GM18951 (cell line): ENCODE data around the gene OLR1.

Experiments used
- POLR2A ChIP-seq: IDR thresholded peaks from 4 replicates; pipeline ENCODE4 v1.6.1; 2011; ENCODE audit warnings: mild to moderate bottlenecking; ENCODE audit not compliant: insufficient read length, insufficient read depth; ENCODE audit errors: extremely low read depth
- in situ Hi-C: fragments of 300-500 bp; cut with MboI; formaldehyde crosslinking; loops from one replicate; pipeline ENCODE4 v1.12.0; 2022; ENCODE audit warnings: low sequenced_read_pairs, mixed read lengths, inconsistent platforms; ENCODE audit not compliant: unreplicated experiment

Gene OLR1

GRCh38 chr12:10182354-10183049 lies 10.6 kb upstream of the OLR1 start:
- in situ Hi-C loops = no loop called here
- TF ChIP-seq POLR2A = no peak

- in situ Hi-C loops = no loop called here
- TF ChIP-seq POLR2A = no peak
Observed at GRCh38 chr12:10179776-10180181, 7.8 kb upstream of the OLR1 start.

- no peak for TF ChIP-seq POLR2A
- in situ Hi-C loops = no loop called here
Observed at GRCh38 chr12:10178821-10179220, 6.9 kb upstream of the OLR1 start, which contains the start of gene TMEM52B. TMEM52B (plus strand) TSS chr12:10179032; CDS start chr12:10179575, 543 bp downstream.

GRCh38 chr12:10175846-10176636 lies 4.1 kb upstream of the OLR1 start:
- TF ChIP-seq POLR2A = no peak

GRCh38 chr12:10174986-10175614 lies 3.2 kb upstream of the OLR1 start:
- TF ChIP-seq POLR2A = no peak
- in situ Hi-C loops = no loop called here

More at GRCh38 chr12:10175846-10176636, 4.1 kb upstream of the OLR1 start:
- in situ Hi-C loops = no loop called here

- no peak for TF ChIP-seq POLR2A
- in situ Hi-C loops = no loop called here
Observed at GRCh38 chr12:10170216-10170615, 1.7 kb downstream of the OLR1 start.

- in situ Hi-C loops = no loop called here
- TF ChIP-seq POLR2A = no peak
Observed at GRCh38 chr12:10169104-10169503, 2.8 kb downstream of the OLR1 start.

GRCh38 chr12:10167599-10167998 lies 4.3 kb downstream of the OLR1 start:
- TF ChIP-seq POLR2A = no peak
- in situ Hi-C loops = no loop called here

GRCh38 chr12:10165421-10165820 lies 6.5 kb downstream of the OLR1 start:
- in situ Hi-C loops = no loop called here
- no peak for TF ChIP-seq POLR2A

GRCh38 chr12:10163084-10163483 lies 8.8 kb downstream of the OLR1 start:
- in situ Hi-C loops = no loop called here
- TF ChIP-seq POLR2A = no peak

GRCh38 chr12:10160617-10161385 lies 11.1 kb downstream of the OLR1 start:
- in situ Hi-C loops = no loop called here
- TF ChIP-seq POLR2A = no peak

GRCh38 chr12:10159280-10159679 lies 12.7 kb downstream of the OLR1 start:
- TF ChIP-seq POLR2A = no peak
- in situ Hi-C loops = no loop called here

GRCh38 chr12:10158406-10158805 lies 13.5 kb downstream of the OLR1 start:
- in situ Hi-C loops = no loop called here
- TF ChIP-seq POLR2A = no peak
